CD8-positive, alpha-beta memory T cell (primary cell): ENCODE results near the gene OLIG3. TPM values are rescaled to one million over a fixed set of nuclear protein-coding genes. Genes with fewer than 3 reads are reported as not detected.

ENCODE experiments used
- CTCF ChIA-PET: fragments of 350-600 bp; sonication (Branson Sonifier 250); formaldehyde crosslinking; loops from one replicate; lab custom pipeline; 2021; ENCODE audit warnings: antibody characterized with exemption; lab: Charles Lee
- POLR2A ChIA-PET: fragments of 350-600 bp; sonication (Branson Sonifier 250); formaldehyde crosslinking; loops from one replicate; lab custom pipeline; 2021; ENCODE audit warnings: antibody characterized with exemption; lab: Charles Lee
- DNase-seq, 5 donors: peaks; one replicate each; pipeline versions ENCODE4 v3.0.0 to v3.0.0-alpha.2; 2020 to 2022; ENCODE audit warnings: mixed read lengths in 1 of 5
- H3K27ac ChIP-seq: one replicate; pipeline ENCODE4 v1.7.0; 2013; ENCODE audit warnings: low read depth, mild to moderate bottlenecking, low read length, moderate library complexity
- H3K27me3 ChIP-seq: 2 replicates; pipeline ENCODE4 v1.7.0; 2013; ENCODE audit warnings: low read length, mild to moderate bottlenecking; ENCODE audit not compliant: insufficient read depth, poor library complexity, severe bottlenecking
- H3K36me3 ChIP-seq: 2 replicates; pipeline ENCODE4 v1.7.0; 2013; ENCODE audit warnings: mild to moderate bottlenecking, low read length, moderate library complexity; ENCODE audit not compliant: insufficient read depth
- H3K4me1 ChIP-seq: 2 replicates; pipeline ENCODE4 v1.7.0; 2013; ENCODE audit warnings: mild to moderate bottlenecking, low read length, moderate library complexity; ENCODE audit not compliant: insufficient read depth
- H3K4me3 ChIP-seq: 2 replicates; pipeline ENCODE4 v1.7.0; 2013; ENCODE audit warnings: mild to moderate bottlenecking, low read length
- H3K9me3 ChIP-seq: 2 replicates; pipeline ENCODE4 v1.7.0; 2013; ENCODE audit warnings: mild to moderate bottlenecking, low read length
- H3K27ac Mint-ChIP-seq, 8 donors: one replicate each; pipeline ENCODE4 v1.8.0; 2020 to 2021; ENCODE audit warnings: mixed read lengths in 8 of 8, mild to moderate bottlenecking in 6 of 8, inconsistent platforms in 3 of 8, moderate library complexity in 3 of 8
- H3K27me3 Mint-ChIP-seq, 2 donors: one replicate each; pipeline ENCODE4 v1.8.0; 2020 to 2021; ENCODE audit warnings: mixed read lengths in 2 of 2, mild to moderate bottlenecking in 1 of 2, moderate library complexity in 1 of 2
- H3K36me3 Mint-ChIP-seq, 3 donors: one replicate each; pipeline ENCODE4 v1.8.0; 2020 to 2021; ENCODE audit warnings: mixed read lengths in 3 of 3, inconsistent platforms in 1 of 3, mild to moderate bottlenecking in 1 of 3
- H3K4me1 Mint-ChIP-seq, 3 donors: one replicate each; pipeline ENCODE4 v1.8.0; 2020 to 2021; ENCODE audit warnings: mixed read lengths in 3 of 3, inconsistent platforms in 1 of 3, mild to moderate bottlenecking in 1 of 3
- H3K4me3 Mint-ChIP-seq, 7 donors: one replicate each; pipeline ENCODE4 v1.8.0; 2020 to 2021; ENCODE audit warnings: mixed read lengths in 7 of 7, mild to moderate bottlenecking in 6 of 7, moderate library complexity in 4 of 7, inconsistent platforms in 2 of 7
- H3K9me3 Mint-ChIP-seq, 5 donors: one replicate each; pipeline ENCODE4 v1.8.0; 2020 to 2022; ENCODE audit warnings: mixed read lengths in 5 of 5, mild to moderate bottlenecking in 3 of 5, moderate library complexity in 2 of 5, inconsistent platforms in 1 of 5
- polyA plus RNA-seq: library from polyadenylated mRNA; unstranded; fragments of 300-500 nt; fragmentation: Illumina TruSeq; gene quantifications from one replicate; pipeline ENCODE4 v1.2.3, GENCODE V29; 2021
- total RNA-seq, 2 experiments: library from RNA; stranded (reverse); gene quantifications; one replicate each; pipeline ENCODE4 v1.2.3, GENCODE V29; 2021

OLIG3 gene
- total and polyA plus RNA-seq, 3 experiments from 2014 or later, result 0.26 to 0.40 TPM; not detected in 1

DNA sequence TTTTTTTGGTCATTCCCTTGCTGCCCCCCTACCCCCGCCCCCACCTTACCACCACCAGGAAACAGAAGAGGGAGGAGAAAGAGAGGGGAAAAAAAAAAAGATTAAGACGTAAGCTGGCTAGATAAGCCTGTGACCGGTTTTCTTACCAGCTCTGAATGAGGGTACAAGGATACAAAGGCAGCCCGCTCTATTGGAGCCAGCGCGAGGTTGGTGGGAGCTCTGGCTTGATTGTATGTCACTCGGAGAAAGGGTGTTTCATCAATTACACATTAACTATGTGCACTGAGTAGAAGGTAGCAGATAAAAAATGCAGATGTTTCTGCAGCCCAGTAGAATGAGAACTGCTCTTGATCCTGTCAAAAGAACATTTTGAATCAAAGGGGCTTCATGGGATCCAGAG lies 28.6 kb upstream of the OLIG3 start:
- Histone ChIP-seq H3K27ac (no peak overlapping the region), H3K9me3 (no peaks in the 10 kb centered on the region), H3K36me3 (no peaks in the 10 kb centered on the region), H3K4me3 (no peak overlapping the region), H3K4me1 (no peaks in the 10 kb centered on the region), H3K27me3 (peaks cover 5% of the 10 kb centered on the region)
- ChIA-PET POLR2A (interaction anchor here (0.6 kb wide), 1 partner anchor 12 kb away, joined by 6 read pairs; no protein-coding TSS in a partner anchor), CTCF (interaction anchor here (0.6 kb wide), 1 partner anchor 66 kb away, joined by 3 read pairs; no protein-coding TSS in a partner anchor)
- H3K9me3 Mint-ChIP-seq, result peaks cover 0 to 19% (median 11%) of the 10 kb centered on the region in 5 donors
- peaks cover 27 to 53% of the 10 kb centered on the region in 2 donors for H3K27me3 Mint-ChIP-seq
- peaks cover 0 to 18% (median 2%) of the 10 kb centered on the region in 3 donors for H3K36me3 Mint-ChIP-seq
- DNase-seq, result no peak
- no peak overlapping the region for H3K27ac Mint-ChIP-seq
- peaks cover 0 to 4% (median 0%) of the 10 kb centered on the region in 3 donors for H3K4me1 Mint-ChIP-seq
- H3K4me3 Mint-ChIP-seq, result no peak overlapping the region

DNA sequence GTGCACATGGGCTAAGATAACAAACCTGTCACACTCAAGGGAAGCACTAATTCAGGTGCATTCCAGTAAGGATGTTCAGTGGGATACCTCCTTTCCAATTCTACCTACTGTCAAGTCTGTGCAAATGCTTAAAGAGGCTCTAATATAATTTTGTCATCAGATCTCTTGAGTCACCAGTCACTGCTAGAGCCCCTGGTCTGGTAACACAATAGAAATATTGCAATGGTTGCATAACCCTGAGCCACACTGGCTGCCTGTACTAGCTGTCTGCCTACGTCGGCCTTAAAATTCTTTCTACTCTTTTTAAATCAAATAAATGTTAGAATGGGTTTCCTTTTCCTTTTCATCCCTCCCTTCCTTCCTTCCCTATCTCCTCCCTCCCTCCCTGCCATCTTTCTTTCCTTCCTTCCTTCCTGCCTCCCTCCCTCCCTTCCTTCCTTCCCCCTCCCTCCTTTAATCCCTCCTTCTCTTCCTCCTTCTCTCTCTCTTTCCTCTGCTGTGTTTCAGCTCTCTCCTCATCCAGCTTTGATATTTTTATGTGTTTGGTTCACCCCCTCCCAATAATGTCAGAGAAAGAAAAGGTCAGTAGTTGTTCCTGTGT lies 28.1 kb upstream of the OLIG3 start:
- Mint-ChIP-seq H3K4me3 (no peak overlapping the region), H3K36me3 (peaks cover 0 to 18% (median 2%) of the 10 kb centered on the region in 3 donors), H3K9me3 (peaks cover 0 to 19% (median 11%) of the 10 kb centered on the region in 5 donors), H3K27me3 (peaks cover 31 to 59% of the 10 kb centered on the region in 2 donors), H3K4me1 (peaks cover 0 to 7% (median 0%) of the 10 kb centered on the region in 3 donors), H3K27ac (no peak overlapping the region)
- H3K4me3 ChIP-seq, result no peak overlapping the region
- no peak overlapping the region for H3K27ac ChIP-seq
- POLR2A ChIA-PET, result interaction anchor here (0.6 kb wide), 1 partner anchor 13 kb away, joined by 6 read pairs; no protein-coding TSS in a partner anchor
- no peak for DNase-seq
- H3K4me1 ChIP-seq, result no peaks in the 10 kb centered on the region
- no peaks in the 10 kb centered on the region for H3K36me3 ChIP-seq
- H3K27me3 ChIP-seq, result peaks cover 5% of the 10 kb centered on the region
- no peaks in the 10 kb centered on the region for H3K9me3 ChIP-seq
- CTCF ChIA-PET, result interaction anchor here (0.6 kb wide), 1 partner anchor 67 kb away, joined by 3 read pairs; no protein-coding TSS in a partner anchor

DNA sequence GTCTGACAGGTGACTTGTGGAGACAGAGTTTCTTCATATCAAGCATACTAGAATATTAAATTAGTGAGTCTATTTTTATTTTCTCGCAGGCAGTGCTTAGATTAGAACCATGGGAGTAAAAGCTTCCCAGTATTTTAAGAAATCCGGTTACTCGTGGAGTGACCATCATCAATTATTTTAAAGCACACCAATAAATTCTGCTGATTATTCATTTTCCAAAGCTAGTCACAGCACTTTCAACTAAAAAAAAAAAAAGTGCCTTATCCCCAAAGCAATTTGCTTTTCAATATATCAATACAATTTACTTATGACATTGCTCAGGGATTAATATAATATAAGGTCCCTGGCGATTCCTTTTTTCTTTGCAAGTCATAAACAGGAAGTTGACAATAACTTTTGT lies 26.3 kb upstream of the OLIG3 start:
- CTCF ChIA-PET, result no interaction called here
- no peak for DNase-seq
- no peaks in the 10 kb centered on the region for H3K9me3 ChIP-seq
- Mint-ChIP-seq H3K4me3 (no peak overlapping the region), H3K27me3 (peaks cover 49 to 71% of the 10 kb centered on the region in 2 donors), H3K36me3 (peaks cover 0 to 10% (median 0%) of the 10 kb centered on the region in 3 donors), H3K4me1 (peaks cover 0 to 10% (median 0%) of the 10 kb centered on the region in 3 donors), H3K27ac (no peak overlapping the region), H3K9me3 (peaks cover 0 to 5% (median 4%) of the 10 kb centered on the region in 5 donors)
- peaks cover 17% of the 10 kb centered on the region for H3K27me3 ChIP-seq
- no peak overlapping the region for H3K4me3 ChIP-seq
- no peak overlapping the region for H3K27ac ChIP-seq
- POLR2A ChIA-PET, result no interaction called here
- no peaks in the 10 kb centered on the region for H3K36me3 ChIP-seq
- H3K4me1 ChIP-seq, result no peaks in the 10 kb centered on the region

DNA sequence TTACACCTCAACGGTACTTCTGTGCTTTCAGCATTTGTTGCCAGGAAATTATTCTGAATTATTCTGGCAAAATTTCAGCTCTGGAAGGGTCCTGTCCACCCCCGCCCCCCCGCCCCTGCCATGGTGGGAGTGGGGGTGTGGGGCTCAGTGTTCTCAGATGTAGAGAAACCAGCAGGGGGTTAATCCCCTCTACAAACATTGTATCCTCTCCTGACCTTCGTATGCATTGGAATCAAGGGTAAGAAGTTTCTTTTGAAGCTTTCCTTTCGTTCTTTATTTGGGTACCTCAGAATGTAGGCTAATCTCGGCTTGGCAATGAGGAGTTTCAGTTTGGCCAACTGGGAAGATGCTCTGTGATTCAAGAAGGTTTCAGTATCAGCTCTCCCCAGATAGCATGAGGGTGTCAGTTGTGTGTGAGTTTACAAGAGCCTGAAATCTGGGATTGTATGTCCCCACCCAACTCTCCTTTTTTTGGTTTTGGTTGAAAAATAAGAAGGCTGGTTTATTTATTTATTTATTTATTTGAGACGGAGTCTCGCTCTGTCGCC lies 25.5 kb upstream of the OLIG3 start:
- Mint-ChIP-seq H3K36me3 (peaks cover 0 to 4% (median 0%) of the 10 kb centered on the region in 3 donors), H3K4me3 (no peak overlapping the region), H3K9me3 (no peaks in the 10 kb centered on the region), H3K27ac (no peak overlapping the region), H3K4me1 (peaks cover 0 to 10% (median 0%) of the 10 kb centered on the region in 3 donors), H3K27me3 (peaks cover 53 to 74% of the 10 kb centered on the region in 2 donors)
- CTCF ChIA-PET, result no interaction called here
- POLR2A ChIA-PET, result no interaction called here
- no peaks in the 10 kb centered on the region for H3K9me3 ChIP-seq
- H3K36me3 ChIP-seq, result no peaks in the 10 kb centered on the region
- no peak for DNase-seq
- no peak overlapping the region for H3K27ac ChIP-seq
- peaks cover 24% of the 10 kb centered on the region for H3K27me3 ChIP-seq
- no peak overlapping the region for H3K4me3 ChIP-seq
- H3K4me1 ChIP-seq, result no peaks in the 10 kb centered on the region

DNA sequence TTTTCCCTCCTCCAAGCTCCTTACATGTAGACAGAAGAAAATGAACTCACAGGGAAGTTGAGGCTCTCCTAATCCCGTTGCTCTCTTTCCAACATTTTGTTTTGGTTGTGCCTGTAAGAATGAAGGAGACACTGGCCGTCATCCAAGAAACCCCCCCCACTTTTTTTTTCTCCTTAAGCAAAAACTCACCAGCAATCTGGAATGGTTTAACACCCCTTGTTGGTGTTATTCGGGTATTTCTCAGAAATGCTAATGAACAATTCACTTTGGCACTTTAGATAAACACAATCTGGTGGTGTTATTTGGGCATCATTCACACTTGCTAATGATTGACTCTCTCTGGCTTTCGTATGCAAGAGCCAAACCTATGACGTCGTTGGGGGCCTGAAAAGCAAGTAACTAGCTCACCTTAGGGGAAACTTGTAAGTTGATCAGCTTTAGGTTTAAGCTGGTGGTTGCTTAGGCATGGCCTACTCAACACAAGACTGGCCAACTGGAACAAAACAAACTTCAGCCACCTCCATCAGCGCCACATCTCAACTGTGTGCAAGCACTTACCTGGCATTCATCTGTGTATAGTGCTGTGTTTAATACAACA lies 24.3 kb upstream of the OLIG3 start:
- Mint-ChIP-seq H3K27me3 (peaks cover 55 to 83% of the 10 kb centered on the region in 2 donors), H3K9me3 (no peaks in the 10 kb centered on the region), H3K36me3 (peaks cover 0 to 4% (median 0%) of the 10 kb centered on the region in 3 donors), H3K27ac (no peak overlapping the region), H3K4me3 (no peak overlapping the region), H3K4me1 (peaks cover 0 to 10% (median 0%) of the 10 kb centered on the region in 3 donors)
- CTCF ChIA-PET, result interaction anchor here (1.0 kb wide), 1 partner anchor 71 kb away, joined by 3 read pairs; no protein-coding TSS in a partner anchor
- H3K4me3 ChIP-seq, result no peak overlapping the region
- no peak for DNase-seq
- POLR2A ChIA-PET, result interaction anchor here (0.7 kb wide), 1 partner anchor 165 kb away, joined by 3 read pairs; no protein-coding TSS in a partner anchor
- no peaks in the 10 kb centered on the region for H3K36me3 ChIP-seq
- no peak overlapping the region for H3K27ac ChIP-seq
- no peaks in the 10 kb centered on the region for H3K9me3 ChIP-seq
- H3K27me3 ChIP-seq, result peaks cover 30% of the 10 kb centered on the region
- no peaks in the 10 kb centered on the region for H3K4me1 ChIP-seq

DNA sequence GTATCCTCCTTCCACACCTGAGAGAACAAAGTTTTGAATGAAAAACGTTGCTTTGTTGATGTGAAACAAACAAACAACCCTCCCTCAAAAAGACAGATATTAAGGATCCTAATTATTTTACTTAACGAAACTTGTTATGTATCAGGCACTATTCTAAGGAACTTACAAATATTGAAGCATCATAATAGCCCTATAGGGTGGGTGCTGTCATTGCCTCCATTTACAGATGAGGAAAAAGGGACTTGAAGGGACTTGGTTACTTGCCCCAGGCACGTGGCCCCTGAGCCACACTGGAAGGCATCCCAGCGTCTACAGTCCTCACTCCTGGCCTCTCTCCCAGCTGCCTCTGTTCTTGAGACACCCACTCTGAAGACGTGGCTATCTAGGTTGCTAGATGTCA lies 20.2 kb upstream of the OLIG3 start:
- Mint-ChIP-seq H3K27ac (no peak overlapping the region), H3K36me3 (peaks cover 0 to 3% (median 0%) of the 10 kb centered on the region in 3 donors), H3K9me3 (peaks cover 3 to 27% (median 17%) of the 10 kb centered on the region in 5 donors), H3K4me3 (no peak overlapping the region), H3K27me3 (peaks cover 64 to 86% of the 10 kb centered on the region in 2 donors), H3K4me1 (peaks cover 0 to 6% (median 0%) of the 10 kb centered on the region in 3 donors)
- ChIA-PET CTCF (no interaction called here), POLR2A (no interaction called here)
- H3K27ac ChIP-seq, result no peak overlapping the region
- no peaks in the 10 kb centered on the region for H3K9me3 ChIP-seq
- peaks cover 39% of the 10 kb centered on the region for H3K27me3 ChIP-seq
- H3K4me3 ChIP-seq, result no peak overlapping the region
- H3K36me3 ChIP-seq, result no peaks in the 10 kb centered on the region
- no peak for DNase-seq
- no peaks in the 10 kb centered on the region for H3K4me1 ChIP-seq

DNA sequence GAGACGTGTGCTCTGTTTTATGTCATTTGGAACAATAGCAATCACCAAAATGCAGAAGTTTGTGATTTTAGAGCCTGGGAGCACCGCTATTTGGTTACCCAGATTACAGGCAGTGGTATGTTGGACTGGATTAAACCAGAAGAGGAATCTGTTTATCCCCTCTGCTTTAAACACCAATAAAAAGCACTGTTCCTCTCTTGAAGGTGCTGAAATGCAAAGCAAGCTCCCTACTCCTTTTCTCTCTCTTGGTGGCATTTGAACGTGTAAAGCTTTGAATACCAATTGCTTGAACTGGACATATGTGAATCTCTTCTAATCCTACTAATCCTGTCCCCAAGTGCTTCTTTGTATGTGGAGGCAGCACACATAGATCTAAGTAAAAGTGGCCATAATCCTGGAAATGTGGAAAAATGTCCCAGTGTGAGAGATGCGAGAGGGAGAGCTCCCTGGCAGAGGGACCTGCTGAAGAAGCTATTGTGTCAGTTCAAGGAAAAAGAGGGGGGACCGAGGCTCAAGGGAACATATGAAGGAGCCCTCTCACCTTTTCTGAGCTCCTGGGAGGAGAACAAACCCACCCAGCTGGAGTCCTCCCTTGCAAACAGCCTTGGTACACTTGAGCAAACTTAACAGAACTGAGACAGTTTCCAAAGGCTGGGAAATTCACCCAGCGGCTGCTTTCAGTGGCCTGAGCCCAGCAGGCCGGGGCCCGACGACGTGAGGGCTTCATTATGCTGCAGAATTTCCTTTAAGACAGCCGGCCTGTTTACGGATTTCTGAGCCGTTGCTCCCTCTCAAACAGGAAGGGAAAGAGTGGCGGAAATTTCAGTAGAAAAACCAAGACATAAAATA lies 18.8 kb upstream of the OLIG3 start:
- ChIA-PET CTCF (no interaction called here), POLR2A (no interaction called here)
- Mint-ChIP-seq H3K4me1 (peaks cover 0 to 6% (median 0%) of the 10 kb centered on the region in 3 donors), H3K4me3 (no peak overlapping the region), H3K27me3 (peaks cover 65 to 86% of the 10 kb centered on the region in 2 donors), H3K27ac (no peak overlapping the region), H3K36me3 (peaks cover 0 to 3% (median 0%) of the 10 kb centered on the region in 3 donors), H3K9me3 (peaks cover 3 to 31% (median 22%) of the 10 kb centered on the region in 5 donors)
- Histone ChIP-seq H3K36me3 (no peaks in the 10 kb centered on the region), H3K4me1 (no peaks in the 10 kb centered on the region), H3K4me3 (no peak overlapping the region), H3K27ac (no peak overlapping the region), H3K9me3 (no peaks in the 10 kb centered on the region), H3K27me3 (peaks cover 34% of the 10 kb centered on the region)
- no peak for DNase-seq
